Astrocyte (in vitro differentiated cells and primary cell): ENCODE measurements around the gene UFSP1.

ENCODE experiments used
- CTCF ChIP-seq: IDR thresholded peaks from 2 replicates; pipeline ENCODE4 v1.5.1; 2011; ENCODE audit warnings: low read depth, mild to moderate bottlenecking, inconsistent platforms, low read length, moderate library complexity; ENCODE audit not compliant: insufficient read depth
- EZH2 ChIP-seq: IDR thresholded peaks from 2 replicates; pipeline ENCODE4 v1.6.1; 2012; ENCODE audit warnings: mild to moderate bottlenecking, low read length, inconsistent platforms; ENCODE audit not compliant: insufficient read depth

- TF ChIP-seq EZH2 (no peak), CTCF (no peak)
Observed at GRCh38 chr7:100865372-100865911, 24.1 kb downstream of the UFSP1 start.
